Stimulated activated CD8-positive, alpha-beta memory T cell treated with anti-CD3 and anti-CD28 coated beads, Interleukin-12 subunit alpha, Interleukin-12 subunit beta, amount 100 ng/mL, for 4 hours (primary cell): Measurements from ENCODE around the gene WDFY4.

Source experiments
- DNase-seq: peaks from one replicate; pipeline ENCODE4 v3.0.0-alpha.2; 2020; ENCODE audit warnings: low read depth

The WDFY4 gene

GRCh38 chr10:48711830-48712229 is 27.2 kb downstream of the WDFY4 start:
- DNase-seq = no peak

GRCh38 chr10:48714088-48714487 is 29.4 kb downstream of the WDFY4 start:
- no peak for DNase-seq

GRCh38 chr10:48716416-48716815 is 31.7 kb downstream of the WDFY4 start:
- no peak for DNase-seq

GRCh38 chr10:48720611-48721010 is 35.9 kb downstream of the WDFY4 start:
- DNase-seq = no peak

- DNase-seq = no peak
These were observed 37.8 kb downstream of the WDFY4 start for GRCh38 chr10:48722153-48723145.

GRCh38 chr10:48724127-48724526 is 39.5 kb downstream of the WDFY4 start:
- DNase-seq = no peak

- DNase-seq = no peak
These were observed 41.0 kb downstream of the WDFY4 start for GRCh38 chr10:48725708-48726107.

GRCh38 chr10:48727866-48728265 is 43.2 kb downstream of the WDFY4 start:
- DNase-seq = no peak

- DNase-seq = no peak
These were observed 44.5 kb downstream of the WDFY4 start for GRCh38 chr10:48729222-48729621.

GRCh38 chr10:48729941-48730457 is 45.3 kb downstream of the WDFY4 start:
- no peak for DNase-seq

- no peak for DNase-seq
These were observed 46.5 kb downstream of the WDFY4 start for GRCh38 chr10:48731141-48731540.

- no peak for DNase-seq
These were observed 47.0 kb downstream of the WDFY4 start for GRCh38 chr10:48731654-48732053.

GRCh38 chr10:48733329-48733728 is 48.7 kb downstream of the WDFY4 start:
- DNase-seq = no peak

- DNase-seq = no peak
These were observed 51.2 kb downstream of the WDFY4 start for GRCh38 chr10:48735836-48736390.

GRCh38 chr10:48736596-48736995 is 51.9 kb downstream of the WDFY4 start:
- DNase-seq = no peak

GRCh38 chr10:48737886-48738285 is 53.2 kb downstream of the WDFY4 start:
- DNase-seq = no peak

- DNase-seq = no peak
These were observed 54.5 kb downstream of the WDFY4 start for GRCh38 chr10:48739170-48739569.

GRCh38 chr10:48740015-48740707 is 55.5 kb downstream of the WDFY4 start:
- DNase-seq = no peak

GRCh38 chr10:48740988-48741387 is 56.3 kb downstream of the WDFY4 start:
- DNase-seq = no peak

GRCh38 chr10:48742891-48743860 is 58.5 kb downstream of the WDFY4 start:
- no peak for DNase-seq

GRCh38 chr10:48744587-48744986 is 59.9 kb downstream of the WDFY4 start:
- no peak for DNase-seq
